ENCODE measurements around the gene NAB2. TPM values are rescaled to one million over a fixed set of nuclear protein-coding genes. Genes with fewer than 3 reads are reported as not detected.

The NAB2 gene
- total RNA-seq, 1 experiment from 2014 or later = 16.4 TPM

DNA sequence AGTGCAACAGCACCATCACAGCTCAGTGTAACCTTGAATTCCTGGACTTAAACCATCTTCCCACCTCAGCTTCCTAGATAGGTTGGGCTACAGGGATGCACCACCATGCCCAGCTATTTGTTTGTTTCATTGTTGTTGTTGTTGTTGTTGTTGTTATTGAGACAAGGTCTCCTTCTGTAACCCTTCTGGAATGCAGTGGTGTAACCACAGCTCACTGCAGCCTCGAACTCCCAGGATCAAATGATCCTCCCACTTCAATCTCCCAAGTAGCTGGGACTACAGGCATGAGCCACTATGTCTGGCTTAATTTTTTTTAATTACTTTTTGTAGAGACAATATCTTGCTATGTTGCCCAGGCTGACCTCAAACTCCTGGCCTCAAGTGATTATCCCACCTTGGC is 9.1 kb upstream of the NAB2 start:
- peaks cover 1% of the 10 kb centered on the region for H3K4me1 Mint-ChIP-seq (ENCODE audit: low read depth, unreplicated experiment)
- TF ChIP-seq, protein P1, sequence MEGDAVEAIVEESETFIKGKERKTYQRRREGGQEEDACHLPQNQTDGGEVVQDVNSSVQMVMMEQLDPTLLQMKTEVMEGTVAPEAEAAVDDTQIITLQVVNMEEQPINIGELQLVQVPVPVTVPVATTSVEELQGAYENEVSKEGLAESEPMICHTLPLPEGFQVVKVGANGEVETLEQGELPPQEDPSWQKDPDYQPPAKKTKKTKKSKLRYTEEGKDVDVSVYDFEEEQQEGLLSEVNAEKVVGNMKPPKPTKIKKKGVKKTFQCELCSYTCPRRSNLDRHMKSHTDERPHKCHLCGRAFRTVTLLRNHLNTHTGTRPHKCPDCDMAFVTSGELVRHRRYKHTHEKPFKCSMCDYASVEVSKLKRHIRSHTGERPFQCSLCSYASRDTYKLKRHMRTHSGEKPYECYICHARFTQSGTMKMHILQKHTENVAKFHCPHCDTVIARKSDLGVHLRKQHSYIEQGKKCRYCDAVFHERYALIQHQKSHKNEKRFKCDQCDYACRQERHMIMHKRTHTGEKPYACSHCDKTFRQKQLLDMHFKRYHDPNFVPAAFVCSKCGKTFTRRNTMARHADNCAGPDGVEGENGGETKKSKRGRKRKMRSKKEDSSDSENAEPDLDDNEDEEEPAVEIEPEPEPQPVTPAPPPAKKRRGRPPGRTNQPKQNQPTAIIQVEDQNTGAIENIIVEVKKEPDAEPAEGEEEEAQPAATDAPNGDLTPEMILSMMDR (IDR thresholded peaks at IDR 0.05; ENCODE audit: insufficient read depth in 1 of 2, low read depth in 1 of 2, low read length in 1 of 2, severe bottlenecking in 1 of 2, unreplicated experiment in 1 of 2) = no peak
- H3K27me3 Mint-ChIP-seq (ENCODE audit: insufficient read depth, unreplicated experiment) = no peaks in the 10 kb centered on the region
- BruUV-seq (replicated peaks) = no TSS peak
- H3K36me3 Mint-ChIP-seq (ENCODE audit: insufficient read depth, unreplicated experiment) = peaks cover 11% of the 10 kb centered on the region
- no peak overlapping the region for H3K27ac Mint-ChIP-seq (ENCODE audit: unreplicated experiment)
- Histone ChIP-seq H3K27me3 (replicated peaks; ENCODE audit: control insufficient read depth, insufficient read depth, low read length) (no peaks in the 10 kb centered on the region), H3K36me3 (ENCODE audit: control insufficient read depth, insufficient read depth, low read length) (no peaks in the 10 kb centered on the region), H3K9me3 (no peaks in the 10 kb centered on the region), H3K4me1 (peaks cover 9% of the 10 kb centered on the region), H3K4me3 (ENCODE audit: low read depth, low read length) (no peak overlapping the region)
- CTCF ChIA-PET = interaction anchor here (1.0 to 2.2 kb wide), 5 partner anchors 32 to 163 kb away, joined by 3 to 33 read pairs (median 5); partner anchors contain the start of gene STAT6
- intact Hi-C loops (cut with micrococcal nuclease; ENCODE audit: unreplicated experiment) = no loop called here
- no peak overlapping the region for H3K4me3 Mint-ChIP-seq (ENCODE audit: unreplicated experiment)
- POLR2A ChIA-PET = interaction anchor here (0.9 to 2.4 kb wide), 5 partner anchors 9 to 150 kb away, joined by 3 to 40 read pairs (median 8); partner anchors contain the start of genes LRP1, NAB2, SHMT2 and STAT6
- DNase-seq = no peak
- H3K9me3 Mint-ChIP-seq (ENCODE audit: unreplicated experiment) = no peaks in the 10 kb centered on the region

DNA sequence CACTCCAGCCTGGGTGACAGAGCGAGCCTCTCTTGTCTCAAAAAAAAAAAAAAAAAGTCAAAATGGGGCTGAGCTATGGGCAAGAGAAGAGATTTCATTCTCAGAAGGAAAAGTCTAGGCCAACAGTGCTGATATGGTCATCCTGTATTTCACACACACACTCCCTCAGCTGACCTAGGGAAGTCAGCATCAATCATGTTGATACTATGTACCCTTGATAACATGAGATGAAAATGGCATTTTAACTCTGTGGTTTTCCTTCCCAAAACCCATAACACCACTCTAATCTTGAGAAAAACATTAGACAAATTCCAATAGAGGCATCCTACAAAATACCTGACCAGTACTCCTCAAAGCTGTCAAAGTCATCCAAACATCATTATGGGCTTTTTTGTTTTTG is 8.1 kb upstream of the NAB2 start:
- no peak overlapping the region for H3K4me3 Mint-ChIP-seq (ENCODE audit: unreplicated experiment)
- H3K27ac Mint-ChIP-seq (ENCODE audit: unreplicated experiment) = no peak overlapping the region
- Histone ChIP-seq H3K27me3 (replicated peaks; ENCODE audit: control insufficient read depth, insufficient read depth, low read length) (no peaks in the 10 kb centered on the region), H3K4me3 (ENCODE audit: low read depth, low read length) (no peak overlapping the region), H3K4me1 (peaks cover 19% of the 10 kb centered on the region), H3K36me3 (ENCODE audit: control insufficient read depth, insufficient read depth, low read length) (no peaks in the 10 kb centered on the region), H3K9me3 (no peaks in the 10 kb centered on the region)
- CTCF ChIA-PET = no interaction called here
- POLR2A ChIA-PET = no interaction called here
- intact Hi-C loops (cut with micrococcal nuclease; ENCODE audit: unreplicated experiment) = no loop called here
- no peaks in the 10 kb centered on the region for H3K27me3 Mint-ChIP-seq (ENCODE audit: insufficient read depth, unreplicated experiment)
- no peaks in the 10 kb centered on the region for H3K9me3 Mint-ChIP-seq (ENCODE audit: unreplicated experiment)
- H3K4me1 Mint-ChIP-seq (ENCODE audit: low read depth, unreplicated experiment) = peaks cover 12% of the 10 kb centered on the region
- TF ChIP-seq, protein P1 (IDR thresholded peaks at IDR 0.05; ENCODE audit: insufficient read depth in 1 of 2, low read depth in 1 of 2, low read length in 1 of 2, severe bottlenecking in 1 of 2, unreplicated experiment in 1 of 2) = no peak
- BruUV-seq (replicated peaks) = no TSS peak
- DNase-seq = no peak
- H3K36me3 Mint-ChIP-seq (ENCODE audit: insufficient read depth, unreplicated experiment) = peaks cover 9% of the 10 kb centered on the region

DNA sequence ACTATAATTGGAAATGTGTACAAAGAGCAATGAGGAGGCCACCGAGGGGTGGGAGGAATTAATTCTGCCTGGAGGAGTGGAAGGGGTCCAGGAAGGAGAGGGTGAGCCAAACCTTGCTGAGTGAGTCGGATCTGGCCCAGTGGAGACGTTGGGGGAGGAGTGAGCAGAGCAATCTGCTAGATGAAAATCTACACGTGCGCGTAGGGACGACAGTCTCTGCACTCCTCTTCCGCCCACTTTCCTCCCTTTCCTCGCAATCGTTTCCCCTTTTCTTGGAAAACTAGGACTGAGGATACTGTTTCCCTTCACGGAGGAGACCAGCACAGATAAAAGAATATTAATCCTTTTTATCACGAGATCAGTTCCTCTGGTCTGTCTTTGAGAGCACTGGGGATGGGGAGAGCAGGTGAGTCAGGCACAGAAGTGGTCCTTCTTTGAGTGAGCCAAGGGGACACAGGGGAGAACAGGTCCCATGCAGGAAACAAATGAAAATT is 2.9 kb upstream of the NAB2 start:
- no peaks in the 10 kb centered on the region for H3K9me3 Mint-ChIP-seq (ENCODE audit: unreplicated experiment)
- TF ChIP-seq, protein P1 (IDR thresholded peaks at IDR 0.05; ENCODE audit: insufficient read depth in 1 of 2, low read depth in 1 of 2, low read length in 1 of 2, severe bottlenecking in 1 of 2, unreplicated experiment in 1 of 2) = no peak
- H3K4me3 ChIP-seq (ENCODE audit: low read depth, low read length) = peak overlapping the region; percentile 76
- no peak for DNase-seq
- 0 out of 2 replicates have a peak, but pooled peaks cover 2% of the 10 kb centered on the region for H3K36me3 ChIP-seq (ENCODE audit: control insufficient read depth, insufficient read depth, low read length)
- BruUV-seq (replicated peaks) = no TSS peak
- CTCF ChIA-PET = interaction anchor here (3.0 to 4.4 kb wide), 2 partner anchors 17 to 26 kb away, joined by 24 to 35 read pairs; partner anchors contain the start of gene STAT6
- peak overlapping the region; percentile 78 for H3K4me3 Mint-ChIP-seq (ENCODE audit: unreplicated experiment)
- intact Hi-C loops (cut with micrococcal nuclease; ENCODE audit: unreplicated experiment) = no loop called here
- H3K4me1 Mint-ChIP-seq (ENCODE audit: low read depth, unreplicated experiment) = peaks cover 31% of the 10 kb centered on the region
- peaks cover 12% of the 10 kb centered on the region for H3K36me3 Mint-ChIP-seq (ENCODE audit: insufficient read depth, unreplicated experiment)
- H3K4me1 ChIP-seq = peaks cover 20% of the 10 kb centered on the region
- POLR2A ChIA-PET = interaction anchor here (4.4 kb wide), 1 partner anchor 25 kb away, joined by 56 read pairs; the partner anchor contains the start of gene STAT6
- peak overlapping the region; percentile 98 for H3K27ac Mint-ChIP-seq (ENCODE audit: unreplicated experiment)
- no peaks in the 10 kb centered on the region for H3K27me3 ChIP-seq (replicated peaks; ENCODE audit: control insufficient read depth, insufficient read depth, low read length)
- no peaks in the 10 kb centered on the region for H3K27me3 Mint-ChIP-seq (ENCODE audit: insufficient read depth, unreplicated experiment)
- H3K9me3 ChIP-seq = no peaks in the 10 kb centered on the region
